ENCODE data around the gene ZDHHC24.

GRCh38 chr11:66561178-66561974 lies 15.5 kb upstream of the ZDHHC24 start:
- no peak for TF ChIP-seq CTCF (conservative IDR thresholded peaks at IDR 0.05; ENCODE audit: low read length)
- TF ChIP-seq EZH2phosphoT487 (IDR thresholded peaks at IDR 0.05; ENCODE audit: borderline replicate concordance, low read depth, low read length) = no peak

Measured in OCI-LY7 (cell line).